ENCODE measurements around the gene CDH13. TPM values are rescaled to one million over a fixed set of nuclear protein-coding genes. Genes with fewer than 3 reads are reported as not detected.

CDH13 gene
- total and polyA plus RNA-seq, 2 of the 8 experiments (the other 6 are each of a cell fraction or from before 2014, with no cell fraction given): 2.3 to 2.4 TPM

DNA sequence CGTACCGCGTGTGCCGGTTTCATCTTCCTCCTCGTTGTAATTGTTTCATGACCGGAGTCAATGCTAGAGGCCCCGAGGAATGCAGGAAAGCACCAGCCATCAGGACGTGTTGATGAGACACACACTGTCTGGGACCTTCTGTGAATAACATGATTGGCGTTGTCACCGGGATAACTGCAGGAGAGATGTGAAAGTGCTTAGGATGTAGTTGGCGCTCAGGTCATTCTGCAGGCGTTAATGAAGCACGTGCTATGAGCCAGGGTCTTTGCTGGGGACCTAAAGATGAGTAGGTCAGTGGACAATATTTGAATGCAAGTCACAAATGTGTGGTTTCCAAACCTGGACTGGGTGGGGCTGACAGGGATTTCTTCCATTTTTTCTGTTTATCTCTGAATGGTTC, 999.4 kb downstream of the CDH13 start:
- Histone ChIP-seq H3K56ac (replicated peaks; ENCODE audit: insufficient read length, low read depth, low read length) (no peak overlapping the region), H3K4me1 (replicated peaks in 1 of 4; ENCODE audit: control insufficient read depth in 3 of 4, insufficient read depth in 4 of 4, low read length in 3 of 4) (peaks cover 3 to 6% (median 5%) of the 10 kb centered on the region in 4 experiments; a peak in 5 of 7 replicates), H3K4ac (replicated peaks; ENCODE audit: insufficient read length, low read depth, low read length) (no peak overlapping the region), H3K23me2 (ENCODE audit: low read depth, low read length) (no peaks in the 10 kb centered on the region), H2BK20ac (ENCODE audit: low read length) (no peak overlapping the region), H3K23ac (ENCODE audit: insufficient read length) (no peak overlapping the region), H2BK12ac (ENCODE audit: low read depth, low read length) (no peak overlapping the region), H3K27me3 (replicated peaks in 1 of 4; ENCODE audit: control insufficient read depth in 3 of 4, extremely low read depth in 1 of 4, insufficient read depth in 3 of 4, low read length in 3 of 4) (no peaks in the 10 kb centered on the region), H4K91ac (replicated peaks; ENCODE audit: insufficient read length, low read length) (no peak overlapping the region), H2BK120ac (replicated peaks; ENCODE audit: low read depth, low read length) (no peak overlapping the region), H3K79me1 (ENCODE audit: low read depth, low read length) (no peaks in the 10 kb centered on the region), H3K79me2 (ENCODE audit: control insufficient read depth in 1 of 2, insufficient read depth in 2 of 2, low read length in 2 of 2) (no peaks in the 10 kb centered on the region), H4K5ac (ENCODE audit: insufficient read length, low read depth, low read length) (no peak overlapping the region), H4K8ac (ENCODE audit: extremely low read depth, insufficient read depth, low read length) (no peak overlapping the region), H3K14ac (ENCODE audit: insufficient read length) (no peak overlapping the region), H3K9me3 (ENCODE audit: insufficient read depth in 2 of 2, low read depth in 1 of 2, low read length in 1 of 2) (no peaks in the 10 kb centered on the region), H2AK5ac (ENCODE audit: low read depth, low read length) (peak overlapping the region; percentile 84; the same call in 1 of the 2 replicates), H2BK5ac (ENCODE audit: low read depth, low read length) (no peak overlapping the region), H3K18ac (ENCODE audit: extremely low read depth, low read length) (no peak overlapping the region), H4K20me1 (replicated peaks in 1 of 2; ENCODE audit: control insufficient read depth in 1 of 2, insufficient read depth in 2 of 2, low read length in 2 of 2) (peaks cover 0 to 2% of the 10 kb centered on the region in 2 experiments), H3K4me2 (ENCODE audit: insufficient read depth in 1 of 2, low read depth in 2 of 2, low read length in 2 of 2) (no peak overlapping the region), H3K27ac (ENCODE audit: low read depth, low read length) (no peak overlapping the region), H3K4me3 (ENCODE audit: extremely low read depth in 1 of 4, insufficient read depth in 2 of 4, low read depth in 3 of 4, low read length in 4 of 4) (no peak overlapping the region), H2BK15ac (ENCODE audit: low read length) (no peak overlapping the region), H2AFZ (ENCODE audit: low read length) (no peak overlapping the region), H3K36me3 (ENCODE audit: control insufficient read depth in 2 of 4, insufficient read depth in 4 of 4, low read length in 3 of 4) (no peaks in the 10 kb centered on the region), H3K9ac (replicated peaks in 1 of 4; ENCODE audit: extremely low read depth in 1 of 4, low read depth in 3 of 4, low read length in 3 of 4) (no peak overlapping the region)
- POLR2A ChIA-PET (ENCODE audit: partially characterized antibody): no interaction called here
- FAIRE-seq (no peak), DNase-seq (ENCODE audit: low read depth in 1 of 2, low spot score in 2 of 2) (peak in 1 of 2 experiments; percentile 4)
- WGBS, 2 experiments (ENCODE audit: extremely low coverage in 1 of 2, insufficient coverage in 1 of 2, insufficient read length in 1 of 2, insufficient replicate concordance in 2 of 2, low coverage in 1 of 2, low lambda C conversion rate in 2 of 2, missing lambda C conversion rate in 1 of 2): 96% methylated on average over 13 of the region's 13 CpGs; no CpG with 5 or more reads in 1 of the 2 experiments
- CTCF ChIA-PET (ENCODE audit: partially characterized antibody): interaction anchor here (0.7 to 1.6 kb wide), 2 partner anchors 19 to 89 kb away, joined by 3 read pairs; no protein-coding TSS in a partner anchor
- TF ChIP-seq TAF7 (optimal IDR thresholded peaks at IDR 0.05; ENCODE audit: borderline replicate concordance, low read depth, low read length) (no peak), CHD2 (IDR thresholded peaks at IDR 0.05; ENCODE audit: low read length) (no peak), RNF2 (IDR thresholded peaks at IDR 0.05; ENCODE audit: borderline replicate concordance, low read depth, low read length, missing control alignments, poor library complexity, severe bottlenecking) (no peak), CTBP2 (IDR thresholded peaks at IDR 0.05; ENCODE audit: borderline replicate concordance, insufficient read depth, insufficient read length, low read length) (no peak)
